GM21825 (cell line): ENCODE measurements around the gene HIBCH.
"Not testable (repeated sequence)": the region's sequence is repeated elsewhere in the genome, so short reads cannot be mapped to it uniquely, and the experiment has no call there.

Source experiments
- ATAC-seq: cut with Tn5 transposase; IDR thresholded peaks from one replicate; pipeline ENCODE4 v1.9.1; 2021; ENCODE audit warnings: mild to moderate bottlenecking, moderate library complexity; ENCODE audit not compliant: unreplicated experiment

HIBCH gene, protein sequence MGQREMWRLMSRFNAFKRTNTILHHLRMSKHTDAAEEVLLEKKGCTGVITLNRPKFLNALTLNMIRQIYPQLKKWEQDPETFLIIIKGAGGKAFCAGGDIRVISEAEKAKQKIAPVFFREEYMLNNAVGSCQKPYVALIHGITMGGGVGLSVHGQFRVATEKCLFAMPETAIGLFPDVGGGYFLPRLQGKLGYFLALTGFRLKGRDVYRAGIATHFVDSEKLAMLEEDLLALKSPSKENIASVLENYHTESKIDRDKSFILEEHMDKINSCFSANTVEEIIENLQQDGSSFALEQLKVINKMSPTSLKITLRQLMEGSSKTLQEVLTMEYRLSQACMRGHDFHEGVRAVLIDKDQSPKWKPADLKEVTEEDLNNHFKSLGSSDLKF

GRCh38 chr2:190319555-190320498 lies at the start of gene HIBCH:
Gene HIBCH, minus strand, starts transcription at chr2:190319826. Its CDS starts 76 bp downstream, at chr2:190319750.
- peak; percentile 96 for ATAC-seq

- no peak for ATAC-seq
These were observed 47.5 kb upstream of the HIBCH start for GRCh38 chr2:190367091-190367490.

DNA sequence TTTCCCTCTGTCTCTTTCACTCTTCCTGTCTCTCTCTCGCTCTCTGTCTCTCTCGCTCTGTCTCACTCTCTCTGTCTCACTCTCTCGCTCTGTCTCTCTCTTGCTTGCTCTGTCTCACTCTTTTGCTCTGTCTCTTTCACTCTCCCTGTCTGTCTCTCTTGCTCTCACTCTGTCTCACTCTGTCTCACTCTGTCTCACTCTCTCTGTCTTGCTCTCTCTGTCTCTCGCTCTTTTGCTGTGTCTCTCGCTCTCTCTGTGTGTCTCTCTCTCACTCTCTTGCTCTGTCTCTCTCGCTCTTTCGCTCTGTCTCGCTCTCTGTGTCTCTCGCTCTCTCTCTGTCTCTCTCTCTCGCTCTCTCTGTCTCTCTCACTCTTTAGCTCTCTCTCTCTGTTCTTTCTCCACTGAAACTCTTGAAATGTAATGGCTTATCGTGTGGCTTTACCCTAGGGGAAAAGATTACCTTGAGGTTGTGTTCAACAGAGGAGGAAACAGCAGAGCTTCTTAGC lies 46.7 kb upstream of the HIBCH start:
- no peak for ATAC-seq

- ATAC-seq = no peak
These were observed 46.0 kb upstream of the HIBCH start for GRCh38 chr2:190365499-190366204.

- ATAC-seq = no peak
These were observed 43.3 kb upstream of the HIBCH start for GRCh38 chr2:190362894-190363293.

- ATAC-seq = no peak
These were observed 41.9 kb upstream of the HIBCH start for GRCh38 chr2:190361572-190361971.

DNA sequence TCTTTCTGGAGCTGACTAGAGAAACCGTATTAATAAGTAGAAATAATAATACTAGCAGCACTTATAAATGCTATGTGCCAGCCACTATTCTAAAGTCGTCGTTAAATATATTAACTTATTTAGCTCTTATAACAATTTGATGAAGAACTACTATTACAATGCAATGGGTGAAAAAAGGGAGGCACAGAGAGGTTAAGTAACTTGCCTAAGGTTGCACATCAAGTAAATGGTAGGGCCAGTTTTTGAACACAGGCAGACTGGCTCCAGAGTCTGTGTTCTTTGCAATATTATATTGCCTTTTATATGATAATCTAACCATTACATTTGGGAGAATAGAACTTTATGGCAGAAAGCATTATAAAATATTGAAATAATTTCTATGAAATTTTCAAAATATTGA lies 41.3 kb upstream of the HIBCH start:
- no peak for ATAC-seq

GRCh38 chr2:190360561-190360960 lies 40.9 kb upstream of the HIBCH start:
- no peak for ATAC-seq

DNA sequence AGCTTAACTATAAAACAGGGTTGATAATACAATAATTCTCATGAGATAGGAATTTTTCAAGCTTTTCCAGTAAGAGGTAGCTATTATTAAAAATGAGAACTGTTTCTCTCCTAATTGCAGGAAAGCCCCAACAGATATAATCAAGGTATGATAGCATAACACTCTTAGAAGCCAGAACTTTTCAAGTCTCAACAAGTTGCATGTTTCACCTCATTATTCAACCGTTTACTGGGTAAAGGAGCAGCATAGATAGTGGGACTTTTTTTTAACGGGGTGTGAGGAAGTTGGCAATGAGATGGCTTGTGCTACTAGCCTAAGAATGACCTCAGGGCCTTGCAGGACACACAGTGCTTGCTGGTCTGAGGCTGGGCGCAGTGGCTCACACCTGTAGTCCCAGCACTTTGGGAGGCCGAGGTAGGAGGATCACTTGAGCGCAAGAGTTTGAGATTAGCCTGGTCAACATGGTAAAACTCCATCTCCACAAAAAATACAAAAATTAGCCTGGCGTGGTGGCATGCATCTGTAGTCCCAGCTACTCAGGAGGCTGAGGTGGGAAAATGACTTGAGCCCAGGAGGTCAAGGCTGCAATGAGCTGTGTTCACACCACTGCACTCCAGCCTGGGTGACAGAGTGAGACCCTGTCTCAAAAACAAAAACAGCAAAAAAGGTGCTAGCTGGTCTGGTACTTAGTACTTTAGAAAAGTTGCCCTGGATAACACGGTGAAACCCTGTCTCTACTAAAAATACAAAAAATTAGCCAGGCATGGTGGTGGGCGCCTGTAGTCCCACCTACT lies 39.2 kb upstream of the HIBCH start:
- not testable (repeated sequence) for ATAC-seq

DNA sequence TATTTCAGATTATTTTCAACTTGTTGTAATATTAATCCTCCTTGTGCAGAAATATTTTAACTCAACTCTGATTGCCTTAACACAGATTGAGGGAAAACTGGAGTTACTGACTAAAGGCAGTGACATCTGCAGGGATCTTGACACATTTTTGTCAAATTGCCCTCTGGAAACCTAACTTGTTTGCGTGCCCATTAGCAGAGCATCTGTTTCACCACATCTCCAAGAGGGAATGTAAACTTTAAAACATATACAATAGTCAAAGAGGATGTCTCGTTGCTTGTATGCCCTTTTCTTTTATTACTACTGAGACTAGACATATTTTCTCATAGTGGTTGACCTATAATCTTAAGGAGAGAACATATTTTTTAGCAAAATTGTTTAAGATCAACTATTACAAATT lies 38.0 kb upstream of the HIBCH start:
- ATAC-seq = no peak

DNA sequence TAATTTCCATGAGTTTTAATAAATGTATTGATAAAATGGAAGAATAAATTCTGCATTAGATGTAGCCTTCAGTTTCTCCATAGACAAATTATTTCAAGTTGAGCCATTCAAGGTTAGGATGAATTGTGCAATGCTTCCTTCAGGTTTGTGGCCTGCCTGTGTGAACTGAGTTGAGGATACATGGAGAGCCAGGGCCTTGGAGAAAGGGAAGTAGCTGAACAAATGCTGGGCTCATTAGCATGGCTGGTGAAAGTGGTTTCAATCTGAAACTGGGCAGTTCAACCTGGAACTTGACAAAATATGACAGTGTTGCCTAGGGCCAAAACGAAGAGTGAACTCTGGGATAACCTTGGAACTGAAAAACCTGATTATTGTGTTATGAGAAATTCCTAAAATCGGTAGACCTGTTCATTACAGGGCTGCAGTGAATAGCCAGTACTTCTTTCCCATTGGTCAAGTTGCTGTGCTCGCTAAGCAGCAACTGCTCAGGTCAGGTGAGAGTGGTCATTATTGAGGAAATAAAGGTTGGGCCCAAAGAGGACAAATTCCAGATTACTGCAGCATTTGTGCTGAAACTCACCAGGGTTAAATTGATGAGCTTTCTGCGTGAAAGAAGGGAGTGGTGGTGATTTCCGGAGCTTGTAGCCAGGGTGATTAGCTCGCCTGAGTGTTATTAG lies 36.5 kb upstream of the HIBCH start:
- no peak for ATAC-seq

DNA sequence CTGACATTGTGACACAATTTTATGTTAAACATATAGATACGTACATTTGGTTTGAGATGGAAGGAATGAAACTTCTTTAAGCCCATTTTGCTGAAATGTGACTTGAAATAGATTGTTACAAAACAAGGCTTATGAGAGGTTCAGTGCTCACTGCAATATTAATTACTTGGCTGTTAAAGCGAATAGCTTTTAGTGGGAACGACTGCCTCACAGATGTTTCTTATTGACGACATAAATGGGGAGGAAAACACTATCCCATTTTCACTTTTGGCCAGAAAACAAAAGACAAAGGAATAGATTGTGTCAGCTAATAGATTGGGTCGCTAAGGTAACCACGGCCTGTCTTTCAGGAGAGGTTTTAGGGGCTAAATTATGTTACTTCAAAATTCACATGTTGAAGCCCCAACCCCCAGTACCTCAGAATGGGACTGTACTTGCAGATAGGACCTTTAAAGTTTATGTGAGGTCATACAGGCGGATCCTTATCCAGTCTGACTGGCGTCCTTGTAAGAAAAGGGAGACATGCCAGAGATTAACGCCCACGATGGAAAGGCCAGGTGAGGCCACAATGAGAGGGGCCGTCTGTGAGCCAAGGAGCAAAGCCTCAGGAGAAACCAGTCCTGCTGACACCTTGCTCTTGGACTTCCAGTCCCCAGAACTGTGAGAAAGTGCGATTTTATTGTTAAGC lies 34.5 kb upstream of the HIBCH start:
- ATAC-seq = no peak

GRCh38 chr2:190353537-190353899 lies 33.9 kb upstream of the HIBCH start:
- ATAC-seq = no peak

- ATAC-seq = no peak
These were observed 33.3 kb upstream of the HIBCH start for GRCh38 chr2:190352668-190353536.

GRCh38 chr2:190351955-190352354 lies 32.3 kb upstream of the HIBCH start:
- no peak for ATAC-seq

DNA sequence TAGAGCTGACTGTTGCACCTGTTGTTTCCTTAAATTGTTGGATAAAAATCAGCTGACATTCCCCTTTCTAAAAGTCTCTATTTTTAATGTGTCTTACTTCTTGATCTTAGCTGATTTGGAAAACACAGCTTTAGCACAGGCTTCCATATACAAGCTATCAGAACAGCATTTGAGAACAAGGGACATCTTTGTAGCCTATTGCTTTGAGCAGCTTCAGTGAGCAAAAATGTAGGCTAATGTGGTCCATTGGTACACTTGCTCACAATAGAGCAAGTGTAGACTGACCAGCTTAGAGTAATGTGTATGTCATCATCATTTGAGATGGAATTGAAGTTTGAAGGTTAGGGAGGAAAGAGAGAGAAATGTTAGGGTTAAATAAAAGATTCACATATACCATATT lies 30.7 kb upstream of the HIBCH start:
- ATAC-seq = no peak

DNA sequence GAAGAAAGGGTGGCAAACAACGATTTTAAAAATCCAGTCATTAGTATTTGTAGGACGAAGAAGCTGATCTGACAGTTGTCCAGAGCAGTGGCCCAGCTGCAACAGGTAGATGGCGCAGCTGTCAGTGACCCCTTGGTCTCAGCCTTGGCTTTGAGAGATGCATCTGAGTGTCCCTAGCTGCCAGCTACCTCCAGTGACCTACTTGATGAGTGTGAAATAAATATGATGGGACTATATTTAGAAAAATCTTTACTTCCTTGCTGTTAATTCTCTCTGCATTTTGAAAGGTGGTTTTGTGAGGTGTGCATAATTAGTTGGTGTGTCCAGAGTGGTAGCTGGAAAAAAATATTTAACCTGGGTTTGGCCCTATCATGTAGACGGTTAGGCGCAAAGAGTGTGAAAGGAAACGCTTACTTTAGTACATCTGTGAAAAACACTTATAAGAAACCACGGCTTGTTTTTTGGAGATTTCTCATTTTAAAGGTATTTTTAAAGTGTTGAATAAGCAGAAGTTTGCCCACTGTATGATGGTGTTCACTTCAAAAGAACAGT lies 24.7 kb upstream of the HIBCH start:
- ATAC-seq = peak; percentile 77
